HUES6 (cell line): ENCODE results near the gene GATA1.
"Not testable (repeated sequence)": the region's sequence is repeated elsewhere in the genome, so short reads cannot be mapped to it uniquely, and the experiment has no call there.

ENCODE experiments used
- H3K27ac ChIP-seq: 2 replicates; pipeline ENCODE4 v1.7.0; 2013; ENCODE audit warnings: low read depth, mild to moderate bottlenecking, low read length, inconsistent platforms
- H3K27me3 ChIP-seq: 2 replicates; pipeline ENCODE4 v1.6.1; 2013; ENCODE audit warnings: low read length; ENCODE audit not compliant: control insufficient read depth, insufficient read depth
- H3K36me3 ChIP-seq: 2 replicates; pipeline ENCODE4 v1.6.1; 2013; ENCODE audit warnings: low read length; ENCODE audit not compliant: control insufficient read depth, insufficient read depth
- H3K4me1 ChIP-seq: 2 replicates; pipeline ENCODE4 v1.6.1; 2013; ENCODE audit warnings: low read length; ENCODE audit not compliant: control insufficient read depth, insufficient read depth
- H3K4me3 ChIP-seq: 2 replicates; pipeline ENCODE4 v1.5.1; 2013; ENCODE audit warnings: low read depth, low read length
- H3K9ac ChIP-seq: one replicate; pipeline ENCODE4 v1.6.1; 2013; ENCODE audit warnings: mild to moderate bottlenecking, low read length
- H3K9me3 ChIP-seq: 2 replicates; pipeline ENCODE4 v1.6.1; 2013; ENCODE audit warnings: low read depth, low read length; ENCODE audit not compliant: control insufficient read depth, insufficient read depth

Gene GATA1

DNA sequence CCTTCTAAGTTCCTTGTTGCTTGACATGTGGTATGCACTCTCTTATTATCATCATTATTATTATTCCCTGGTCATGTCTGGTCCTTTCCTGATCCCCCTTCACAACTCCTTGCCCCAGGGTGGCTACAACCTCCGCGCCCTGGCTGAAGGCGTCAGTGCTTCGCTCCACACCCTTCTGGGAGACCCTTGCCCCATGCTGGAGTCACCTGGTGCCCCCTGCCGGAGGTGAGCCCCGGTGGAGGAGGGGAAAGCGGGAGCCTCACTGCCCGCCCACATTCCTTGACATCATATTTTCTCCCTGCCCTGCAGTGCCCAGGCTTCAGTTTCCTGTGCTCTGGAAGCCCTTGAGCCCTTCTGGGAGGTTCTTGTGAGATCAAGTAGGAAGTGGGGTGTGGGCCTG is 28.9 kb downstream of the GATA1 start:
- no peaks in the 10 kb centered on the region for H3K27me3 ChIP-seq
- peaks cover 41% of the 10 kb centered on the region for H3K36me3 ChIP-seq
- H3K27ac ChIP-seq, result no peak overlapping the region
- no peaks in the 10 kb centered on the region; the same call in 1 of the 2 replicates for H3K4me1 ChIP-seq
- H3K9ac ChIP-seq, result no peak overlapping the region
- peaks cover 32% of the 10 kb centered on the region; the same call in 1 of the 2 replicates for H3K9me3 ChIP-seq
- no peak overlapping the region for H3K4me3 ChIP-seq

DNA sequence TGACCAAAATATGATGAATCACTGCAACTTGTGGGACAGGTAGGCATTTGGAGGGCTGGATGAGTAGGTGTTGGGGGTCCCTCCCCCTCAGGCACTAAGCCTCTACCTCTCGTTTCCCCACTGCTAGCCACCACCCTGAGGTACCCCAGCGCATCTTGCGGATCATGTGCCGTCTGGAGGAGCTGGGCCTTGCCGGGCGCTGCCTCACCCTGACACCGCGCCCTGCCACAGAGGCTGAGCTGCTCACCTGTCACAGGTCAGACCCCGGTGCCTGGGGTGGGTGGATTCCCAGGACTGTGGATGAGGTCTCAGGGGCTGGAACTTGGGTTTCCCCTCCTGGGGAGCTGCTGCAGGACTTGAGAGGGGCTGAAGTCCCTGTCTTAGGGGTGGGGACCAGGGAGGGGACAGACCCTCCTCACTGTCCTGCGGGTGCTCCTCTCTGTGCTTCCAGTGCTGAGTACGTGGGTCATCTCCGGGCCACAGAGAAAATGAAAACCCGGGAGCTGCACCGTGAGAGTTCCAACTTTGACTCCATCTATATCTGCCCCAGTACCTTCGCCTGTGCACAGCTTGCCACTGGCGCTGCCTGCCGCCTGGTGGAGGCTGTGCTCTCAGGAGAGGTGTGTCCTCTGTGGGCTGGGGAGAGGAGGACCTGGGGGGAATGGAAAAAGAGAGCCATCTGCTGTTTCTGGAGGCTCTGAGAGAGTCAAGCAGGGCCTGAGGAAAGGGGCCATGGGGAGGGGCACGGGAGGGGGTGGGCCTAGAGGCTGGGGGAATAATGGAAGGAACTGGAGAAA is 29.8 kb downstream of the GATA1 start:
- Histone ChIP-seq H3K9me3 (peaks cover 32% of the 10 kb centered on the region; the same call in 1 of the 2 replicates), H3K9ac (no peak overlapping the region), H3K27me3 (no peaks in the 10 kb centered on the region), H3K4me3 (no peak overlapping the region), H3K27ac (no peak overlapping the region), H3K36me3 (peaks cover 45% of the 10 kb centered on the region), H3K4me1 (no peaks in the 10 kb centered on the region; the same call in 1 of the 2 replicates)

DNA sequence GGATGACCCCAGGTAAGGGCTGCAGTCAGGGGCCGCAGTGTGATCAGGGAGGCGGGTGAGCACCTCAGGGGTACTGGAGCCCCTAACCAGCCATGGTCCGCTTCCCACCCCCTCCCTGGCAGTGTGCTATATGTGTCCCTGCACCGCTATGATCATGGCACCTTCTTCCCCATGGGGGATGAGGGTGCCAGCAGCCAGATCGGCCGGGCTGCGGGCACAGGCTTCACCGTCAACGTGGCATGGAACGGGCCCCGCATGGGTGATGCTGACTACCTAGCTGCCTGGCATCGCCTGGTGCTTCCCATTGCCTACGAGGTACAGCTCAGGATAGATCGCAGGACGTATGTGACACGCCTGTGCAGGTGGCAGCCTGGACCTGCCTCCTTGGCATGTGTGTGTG is 31.7 kb downstream of the GATA1 start:
- no peak overlapping the region for H3K9ac ChIP-seq
- H3K9me3 ChIP-seq, result peaks cover 35% of the 10 kb centered on the region; the same call in 1 of the 2 replicates
- peaks cover 55% of the 10 kb centered on the region for H3K36me3 ChIP-seq
- H3K27me3 ChIP-seq, result no peaks in the 10 kb centered on the region
- H3K27ac ChIP-seq, result no peak overlapping the region
- no peaks in the 10 kb centered on the region; the same call in 1 of the 2 replicates for H3K4me1 ChIP-seq
- H3K4me3 ChIP-seq, result no peak overlapping the region

DNA sequence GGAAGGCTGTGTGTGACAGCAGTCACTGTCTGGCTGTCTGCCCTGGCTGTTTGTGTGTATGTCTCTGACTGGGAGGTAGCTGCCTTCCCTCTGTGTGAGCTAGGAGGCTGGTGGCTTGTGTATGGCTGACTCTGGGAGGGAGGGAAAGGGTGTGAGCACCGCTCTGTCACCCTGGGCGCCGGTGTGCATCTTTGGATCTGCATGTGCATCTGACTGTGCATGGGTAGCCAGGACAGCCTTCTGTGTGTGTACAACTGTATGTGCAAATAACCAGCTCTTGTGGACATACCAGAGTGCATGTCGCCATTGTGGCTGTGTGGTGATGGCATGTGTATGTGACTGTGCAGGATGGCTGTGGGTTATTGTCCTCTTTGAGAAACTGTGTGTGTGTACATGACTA is 32.5 kb downstream of the GATA1 start:
- Histone ChIP-seq H3K36me3 (peaks cover 60% of the 10 kb centered on the region), H3K9ac (no peak overlapping the region), H3K4me1 (no peaks in the 10 kb centered on the region; the same call in 1 of the 2 replicates), H3K27me3 (no peaks in the 10 kb centered on the region), H3K9me3 (peaks cover 38% of the 10 kb centered on the region; the same call in 1 of the 2 replicates), H3K27ac (no peak overlapping the region), H3K4me3 (no peak overlapping the region)

DNA sequence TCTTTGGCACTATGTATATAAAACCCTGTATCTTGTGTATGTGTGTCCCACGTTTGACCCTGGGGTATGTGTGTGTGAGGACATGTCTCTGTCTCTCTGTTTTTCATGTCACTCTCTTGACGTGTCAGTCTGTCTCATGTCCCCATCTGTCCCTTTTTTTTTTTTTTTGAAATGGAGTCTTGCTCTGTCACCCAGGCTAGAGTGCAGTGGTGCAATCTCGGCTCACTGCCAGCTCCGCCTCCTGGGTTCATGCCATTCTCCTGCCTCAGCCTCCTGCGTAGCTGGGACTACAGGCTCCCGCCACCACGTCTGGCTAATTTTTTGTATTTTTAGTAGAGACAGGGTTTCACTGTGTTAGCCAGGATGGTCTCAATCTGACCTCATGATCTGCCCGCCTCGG is 33.0 kb downstream of the GATA1 start:
- not testable (repeated sequence) for H3K4me3 ChIP-seq, H3K9ac ChIP-seq, H3K27ac ChIP-seq, H3K27me3 ChIP-seq, H3K4me1 ChIP-seq
- H3K9me3 ChIP-seq, result peaks cover 40% of the 10 kb centered on the region; the same call in 1 of the 2 replicates
- peaks cover 62% of the 10 kb centered on the region for H3K36me3 ChIP-seq

DNA sequence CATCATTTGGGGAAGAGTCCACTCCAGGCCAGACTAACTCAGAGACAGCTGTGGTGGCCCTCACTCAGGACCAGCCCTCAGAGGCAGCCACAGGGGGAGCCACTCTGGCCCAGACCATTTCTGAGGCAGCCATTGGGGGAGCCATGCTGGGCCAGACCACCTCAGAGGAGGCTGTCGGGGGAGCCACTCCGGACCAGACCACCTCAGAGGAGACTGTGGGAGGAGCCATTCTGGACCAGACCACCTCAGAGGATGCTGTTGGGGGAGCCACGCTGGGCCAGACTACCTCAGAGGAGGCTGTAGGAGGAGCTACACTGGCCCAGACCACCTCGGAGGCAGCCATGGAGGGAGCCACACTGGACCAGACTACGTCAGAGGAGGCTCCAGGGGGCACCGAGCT is 36.7 kb downstream of the GATA1 start:
- Histone ChIP-seq H3K9me3 (peaks cover 36% of the 10 kb centered on the region; the same call in 1 of the 2 replicates), H3K9ac (no peak overlapping the region), H3K27me3 (peaks cover 8% of the 10 kb centered on the region), H3K36me3 (peaks cover 53% of the 10 kb centered on the region), H3K4me3 (no peak overlapping the region), H3K4me1 (peaks cover 4% of the 10 kb centered on the region; the same call in 1 of the 2 replicates), H3K27ac (no peak overlapping the region)

DNA sequence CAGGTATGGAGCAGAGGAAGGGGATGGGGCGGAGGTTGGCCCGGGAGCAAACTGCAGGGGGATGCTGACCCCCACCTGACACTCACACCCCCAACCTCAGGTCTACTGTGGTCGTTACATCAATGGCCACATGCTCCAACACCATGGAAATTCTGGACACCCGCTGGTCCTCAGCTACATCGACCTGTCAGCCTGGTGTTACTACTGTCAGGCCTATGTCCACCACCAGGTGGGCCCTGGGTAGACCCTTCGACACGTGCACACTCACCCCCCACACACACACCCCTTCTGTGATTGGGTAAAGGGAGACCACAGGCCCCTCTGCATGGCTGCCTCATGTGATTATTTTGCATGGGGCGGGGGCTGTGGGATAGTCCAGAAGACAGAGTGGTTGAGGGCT is 37.7 kb downstream of the GATA1 start:
- Histone ChIP-seq H3K36me3 (peaks cover 45% of the 10 kb centered on the region), H3K4me3 (no peak overlapping the region), H3K27me3 (peaks cover 17% of the 10 kb centered on the region), H3K27ac (no peak overlapping the region), H3K9me3 (peaks cover 26% of the 10 kb centered on the region; the same call in 1 of the 2 replicates), H3K4me1 (peaks cover 4% of the 10 kb centered on the region; the same call in 1 of the 2 replicates), H3K9ac (no peak overlapping the region)

DNA sequence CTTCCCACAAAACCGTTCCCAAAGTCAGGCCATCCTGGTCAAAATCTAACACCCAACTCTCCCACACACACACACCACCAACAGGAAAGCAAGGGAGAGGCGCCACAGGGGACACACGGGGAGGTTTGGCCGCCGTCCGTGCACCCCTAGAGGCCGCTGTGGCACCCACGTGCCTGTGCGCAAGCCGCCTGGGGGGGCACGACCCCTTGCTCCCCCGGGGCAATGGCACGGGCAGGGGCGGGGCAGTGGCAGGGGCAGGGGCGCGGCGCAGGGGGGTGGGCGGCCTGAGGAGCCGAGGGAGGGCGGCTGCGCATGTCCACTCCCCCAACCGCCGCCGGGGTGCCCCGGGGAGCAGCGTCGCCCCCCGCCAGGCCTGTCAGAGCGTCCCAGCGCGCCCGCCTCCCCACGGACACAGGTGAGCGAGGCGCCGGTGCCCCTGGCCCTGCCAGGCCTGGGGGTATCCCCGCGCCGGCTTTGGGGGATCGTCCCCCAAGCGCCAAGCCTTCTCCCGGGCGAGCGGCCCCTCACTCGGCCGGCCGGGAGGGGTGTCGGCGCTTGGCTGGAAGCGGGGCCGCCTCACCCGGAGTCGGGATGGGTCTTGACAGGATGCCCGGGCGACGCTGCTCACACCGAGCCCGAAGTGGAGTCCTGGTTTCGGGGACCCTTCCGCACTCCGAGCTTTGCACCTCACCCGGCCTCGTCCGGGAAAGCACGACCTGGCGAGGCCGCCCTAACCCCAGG is 39.9 kb downstream of the GATA1 start, which contains the start of gene ERAS:
Gene ERAS, plus strand, starts transcription at position 379 of the 741 bp plus-strand sequence. CDS start 2,611 bp downstream, outside the sequence.
- Histone ChIP-seq H3K4me3 (peak within 1 kb of the TSS; percentile 19), H3K9ac (no peak within 1 kb of the TSS), H3K4me1 (peaks cover 4% of the 10 kb centered on the region; the same call in 1 of the 2 replicates), H3K27me3 (peaks cover 39% of the 10 kb centered on the region), H3K36me3 (peaks cover 35% of the 10 kb centered on the region), H3K27ac (no peak within 1 kb of the TSS), H3K9me3 (peaks cover 25% of the 10 kb centered on the region; the same call in 1 of the 2 replicates)

DNA sequence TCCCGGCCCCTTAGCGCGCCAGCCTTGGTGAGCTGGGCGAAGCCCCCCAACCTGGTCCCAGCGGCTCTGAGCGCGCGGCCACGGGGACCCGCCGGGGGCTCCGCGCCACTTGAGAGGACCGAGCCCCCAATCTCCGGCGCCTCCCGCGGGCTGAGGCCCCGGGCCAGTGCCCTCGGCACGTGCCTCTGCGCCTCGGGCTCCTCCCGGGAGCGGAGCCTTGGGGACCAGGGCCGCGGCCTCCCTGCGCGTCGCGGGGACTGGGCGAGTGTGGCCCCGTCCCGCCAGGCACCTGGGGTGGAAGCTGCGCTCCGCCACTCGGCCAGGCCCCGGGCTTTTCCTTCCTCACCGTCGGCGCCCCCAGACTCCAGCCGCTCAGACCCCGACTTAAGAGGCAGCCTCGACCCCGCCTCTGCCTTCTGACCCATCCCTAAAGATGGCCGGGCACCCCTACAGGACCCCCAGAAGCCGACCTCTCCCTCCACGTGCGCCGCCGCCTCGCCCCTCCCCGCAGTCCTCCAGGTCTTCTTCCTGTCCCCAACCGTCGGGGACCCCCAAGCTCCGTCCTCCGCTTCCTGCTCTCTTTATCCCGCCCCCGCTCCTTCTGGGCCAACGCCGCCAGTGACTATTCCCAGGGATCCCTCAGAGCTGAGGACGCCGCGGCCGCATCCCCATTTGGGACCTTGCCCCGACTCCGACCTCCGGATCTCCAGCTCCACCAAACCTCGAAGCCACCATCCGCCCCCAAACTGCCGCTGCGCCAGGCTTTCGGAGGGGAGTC is 40.7 kb downstream of the GATA1 start:
- no peak overlapping the region for H3K27ac ChIP-seq
- H3K36me3 ChIP-seq, result peaks cover 30% of the 10 kb centered on the region
- peaks cover 28% of the 10 kb centered on the region; the same call in 1 of the 2 replicates for H3K9me3 ChIP-seq
- H3K9ac ChIP-seq, result no peak overlapping the region
- H3K27me3 ChIP-seq, result peaks cover 47% of the 10 kb centered on the region
- peak overlapping the region; percentile 19 for H3K4me3 ChIP-seq
- H3K4me1 ChIP-seq, result peaks cover 4% of the 10 kb centered on the region; the same call in 1 of the 2 replicates

DNA sequence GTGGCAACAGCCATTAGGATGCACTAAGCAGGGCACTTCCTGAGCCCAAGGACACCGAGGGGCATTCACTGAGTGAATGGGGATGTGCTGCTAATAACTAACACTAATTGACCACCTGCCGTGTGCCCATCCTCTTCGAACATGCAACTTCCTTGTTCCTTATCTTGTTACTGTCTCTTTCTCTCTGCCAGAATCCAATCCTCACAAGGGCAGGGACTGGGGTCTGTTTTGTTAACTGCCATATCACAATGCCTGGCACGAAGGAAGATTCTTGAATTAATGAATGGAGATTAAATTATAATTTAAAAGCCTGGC is 41.2 kb downstream of the GATA1 start:
- peaks cover 25% of the 10 kb centered on the region for H3K36me3 ChIP-seq
- peaks cover 26% of the 10 kb centered on the region; the same call in 1 of the 2 replicates for H3K9me3 ChIP-seq
- H3K4me3 ChIP-seq, result peak overlapping the region; percentile 19
- H3K4me1 ChIP-seq, result peaks cover 4% of the 10 kb centered on the region; the same call in 1 of the 2 replicates
- no peak overlapping the region for H3K9ac ChIP-seq
- peaks cover 52% of the 10 kb centered on the region for H3K27me3 ChIP-seq
- no peak overlapping the region for H3K27ac ChIP-seq
